ENCODE data around the gene HLCS.

HLCS gene

DNA sequence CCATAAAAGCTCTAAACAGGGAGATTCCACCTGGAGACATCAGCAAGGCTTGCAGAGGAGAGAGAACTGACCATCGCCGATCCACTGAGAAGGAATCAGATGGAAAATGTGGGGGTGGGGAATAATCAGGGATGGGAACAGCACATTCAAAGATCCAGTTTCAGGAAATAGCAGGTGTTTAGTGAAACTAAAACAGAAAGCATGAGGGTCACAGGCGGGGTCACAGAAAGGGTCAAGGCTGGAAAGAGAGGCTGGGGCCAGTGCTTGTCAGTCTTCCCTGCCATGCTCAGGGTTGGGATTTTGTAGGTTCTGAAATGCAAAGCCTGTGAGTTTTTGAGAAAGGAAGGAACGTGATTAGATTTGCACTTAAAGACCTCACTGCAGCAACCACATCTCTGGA is 103.2 kb downstream of the HLCS start:
- no peak for DNase-seq (ENCODE audit: extremely low read depth, low read depth)
- H3K4me3 ChIP-seq (replicated peaks; ENCODE audit: low read depth, low read length) = no peak overlapping the region
- no peak for TF ChIP-seq CTCF (IDR thresholded peaks at IDR 0.05; ENCODE audit: low read depth, low read length, missing control alignments)

GRCh38 chr21:36861595-36862323 is 104.7 kb downstream of the HLCS start:
- DNase-seq (ENCODE audit: extremely low read depth, low read depth) = no peak
- no peak overlapping the region for H3K4me3 ChIP-seq (replicated peaks; ENCODE audit: low read depth, low read length)
- no peak for TF ChIP-seq CTCF (IDR thresholded peaks at IDR 0.05; ENCODE audit: low read depth, low read length, missing control alignments)

DNA sequence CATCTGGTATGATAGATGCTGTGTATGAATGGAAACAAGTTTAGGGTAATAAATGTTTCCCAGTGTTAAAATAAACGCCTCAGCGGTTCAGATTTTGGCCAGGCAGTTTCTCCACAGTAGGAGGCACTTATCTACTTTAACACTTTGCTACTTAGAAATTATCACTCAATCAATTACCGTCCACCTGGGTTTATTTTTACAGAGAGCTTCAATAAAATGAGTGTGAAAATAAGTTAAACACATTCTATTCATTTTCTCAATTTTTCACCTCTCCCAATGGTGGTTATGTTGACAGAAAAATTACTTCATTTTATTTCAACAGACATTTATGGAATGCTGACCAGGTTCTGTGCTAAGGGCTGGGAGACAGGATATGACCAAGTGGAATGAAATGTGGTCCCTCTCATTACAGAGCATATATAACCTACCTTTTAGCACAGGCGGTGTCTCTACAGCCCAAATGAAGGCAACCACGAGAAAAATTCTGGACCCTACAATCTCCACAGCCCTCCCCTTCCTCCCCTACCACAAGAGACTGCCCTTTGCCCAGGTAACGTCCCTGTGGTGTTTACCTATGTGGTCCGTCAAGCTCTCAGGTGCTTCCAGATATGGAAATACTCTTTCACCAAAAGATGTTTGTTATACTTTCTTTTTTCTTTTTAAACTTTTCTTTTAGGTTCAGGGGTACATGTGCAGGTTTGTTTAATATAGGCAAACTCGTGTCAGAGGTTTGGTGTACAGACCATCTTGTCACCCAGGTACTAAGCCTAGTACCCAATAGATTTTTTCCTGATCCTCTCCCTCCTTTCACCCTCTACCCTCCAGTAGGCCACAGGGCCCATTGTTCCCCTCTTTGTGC is 105.5 kb downstream of the HLCS start:
- no peak for DNase-seq (ENCODE audit: extremely low read depth, low read depth)
- H3K4me3 ChIP-seq (replicated peaks; ENCODE audit: low read depth, low read length) = no peak overlapping the region
- no peak for TF ChIP-seq CTCF (IDR thresholded peaks at IDR 0.05; ENCODE audit: low read depth, low read length, missing control alignments)

GRCh38 chr21:36859744-36860501 is 106.5 kb downstream of the HLCS start:
- no peak overlapping the region for H3K4me3 ChIP-seq (replicated peaks; ENCODE audit: low read depth, low read length)
- no peak for TF ChIP-seq CTCF (IDR thresholded peaks at IDR 0.05; ENCODE audit: low read depth, low read length, missing control alignments)
- DNase-seq (ENCODE audit: extremely low read depth, low read depth) = no peak

GRCh38 chr21:36858320-36858957 is 108.0 kb downstream of the HLCS start:
- H3K4me3 ChIP-seq (replicated peaks; ENCODE audit: low read depth, low read length) = no peak overlapping the region
- DNase-seq (ENCODE audit: extremely low read depth, low read depth) = no peak
- no peak for TF ChIP-seq CTCF (IDR thresholded peaks at IDR 0.05; ENCODE audit: low read depth, low read length, missing control alignments)

DNA sequence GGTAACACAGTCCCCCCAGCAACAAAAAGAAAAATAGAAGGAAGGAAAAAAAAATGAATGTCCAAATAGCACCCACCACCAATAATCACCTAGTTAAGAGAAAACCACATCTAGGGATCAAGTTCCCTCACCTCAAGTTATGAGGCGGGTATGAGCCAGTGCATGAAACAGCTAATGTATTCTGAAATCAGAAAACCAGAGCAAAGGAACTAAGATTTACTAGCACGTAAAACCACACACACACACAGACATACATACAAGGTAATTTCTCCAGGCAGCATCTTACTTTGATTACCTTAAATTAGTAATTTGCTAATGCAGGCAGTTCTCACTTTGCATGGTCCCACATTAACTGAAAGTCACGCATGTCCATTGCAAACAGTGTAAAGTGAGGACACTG is 109.8 kb downstream of the HLCS start:
- no peak overlapping the region for H3K4me3 ChIP-seq (replicated peaks; ENCODE audit: low read depth, low read length)
- DNase-seq (ENCODE audit: extremely low read depth, low read depth) = no peak
- no peak for TF ChIP-seq CTCF (IDR thresholded peaks at IDR 0.05; ENCODE audit: low read depth, low read length, missing control alignments)
